Thymus (tissue), 11 donors: Measurements from ENCODE around the gene SNAPC4. TPM values are rescaled to one million over a fixed set of nuclear protein-coding genes. Genes with fewer than 3 reads are reported as not detected.

Experiments used
- DNase-seq, 9 donors: peaks; one replicate each; pipeline ENCODE4 v3.0.0-alpha.2; 2013; ENCODE audit warnings: low spot score in 9 of 9, low read depth in 6 of 9, missing footprints in 1 of 9
- H3K27ac ChIP-seq, 2 donors: one replicate each; pipeline ENCODE4 v1.5.1; 2013; ENCODE audit warnings: control low read depth in 1 of 2, low read depth in 1 of 2, low read length in 1 of 2, mild to moderate bottlenecking in 1 of 2, moderate library complexity in 1 of 2
- H3K27me3 ChIP-seq, 2 donors: one replicate each; pipeline ENCODE4 v1.5.1; 2013; ENCODE audit warnings: low read length in 1 of 2; ENCODE audit not compliant: control insufficient read depth in 2 of 2, insufficient read depth in 1 of 2
- H3K36me3 ChIP-seq, 2 donors: one replicate each; pipeline ENCODE4 v1.5.1; 2013; ENCODE audit warnings: low read length in 1 of 2, mild to moderate bottlenecking in 1 of 2, moderate library complexity in 1 of 2; ENCODE audit not compliant: control insufficient read depth in 2 of 2, insufficient read depth in 2 of 2
- H3K4me1 ChIP-seq, 2 donors: one replicate each; pipeline ENCODE4 v1.5.1; 2013; ENCODE audit warnings: low read length in 2 of 2; ENCODE audit not compliant: control insufficient read depth in 2 of 2, insufficient read depth in 2 of 2
- H3K4me3 ChIP-seq, 2 donors: one replicate each; pipeline ENCODE4 v1.5.1; 2013; ENCODE audit warnings: low read length in 2 of 2, control low read depth in 1 of 2, mild to moderate bottlenecking in 1 of 2
- H3K9me3 ChIP-seq, 2 donors: one replicate each; pipeline ENCODE4 v1.5.1; 2013; ENCODE audit warnings: low read length in 1 of 2, mild to moderate bottlenecking in 1 of 2; ENCODE audit not compliant: control insufficient read depth in 2 of 2, insufficient read depth in 1 of 2
- WGBS: extraction: QIAGEN DNeasy Blood & Tissue Kit; methylation state at CpG from one replicate; pipeline ENCODE4 v1.1.7; 2013; 5-methylcytosine and 5-hydroxymethylcytosine counted together
- polyA plus RNA-seq: library from polyadenylated mRNA; stranded (reverse); fragments of 200-250 nt; gene quantifications from one replicate; pipeline ENCODE4 v1.2.3, GENCODE V29; 2013
- total RNA-seq: library from RNA; stranded (reverse); fragments of 120-200 nt; gene quantifications from one replicate; pipeline ENCODE4 v1.2.4, GENCODE V29; 2013
- donor health status: healthy.

The SNAPC4 gene
- total and polyA plus RNA-seq, 2 donors: 2.1 to 11.3 TPM

DNA sequence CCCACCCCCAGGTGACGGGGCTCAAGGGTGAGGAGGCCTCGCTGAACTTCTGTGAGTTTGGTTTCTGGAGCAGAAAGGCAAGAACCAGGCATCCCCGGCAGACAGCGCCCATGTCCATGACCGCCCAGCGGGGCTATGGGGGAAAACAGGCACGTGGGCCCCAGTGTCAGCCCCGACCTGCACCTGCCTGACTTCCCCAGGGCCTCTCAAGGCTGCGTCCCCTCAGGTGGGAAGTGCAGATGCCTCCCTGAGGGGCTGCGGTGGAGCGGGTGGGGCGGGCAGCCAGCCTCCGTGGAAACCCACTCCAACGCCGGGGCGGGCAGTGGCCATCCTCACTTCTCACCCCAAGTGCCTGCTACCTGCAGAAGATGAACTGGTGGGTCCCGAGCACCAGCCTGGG lies 19.6 kb downstream of the SNAPC4 start:
- no peak for DNase-seq
- Histone ChIP-seq H3K4me1 (peaks cover 0 to 4% of the 10 kb centered on the region in 2 donors), H3K36me3 (peaks cover 45 to 64% of the 10 kb centered on the region in 2 donors), H3K27ac (no peak overlapping the region), H3K4me3 (no peak overlapping the region), H3K9me3 (no peaks in the 10 kb centered on the region), H3K27me3 (no peaks in the 10 kb centered on the region)
- WGBS: 97% methylated on average over 17 of the region's 17 CpGs

DNA sequence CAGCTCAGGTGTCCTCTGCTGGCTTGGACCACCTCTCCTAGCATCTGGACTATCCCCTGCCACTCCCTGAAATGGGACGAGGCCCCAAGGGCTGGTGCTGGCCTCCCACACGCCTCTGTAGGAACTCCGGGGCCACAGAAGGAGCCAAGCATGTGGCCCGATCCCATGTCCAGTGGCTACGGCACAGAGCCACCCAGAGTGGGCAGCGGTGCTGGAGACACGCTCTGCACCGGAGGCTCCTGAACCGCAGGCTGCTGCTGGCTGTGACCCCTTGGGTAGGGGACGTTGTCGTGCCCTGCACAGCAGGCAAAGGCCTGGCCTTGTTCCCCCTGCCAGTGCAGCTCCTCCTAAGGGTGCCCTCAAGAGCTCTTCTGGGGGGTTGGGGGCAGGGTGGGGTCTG lies 20.1 kb downstream of the SNAPC4 start:
- peaks cover 0 to 1% of the 10 kb centered on the region in 2 donors for H3K4me1 ChIP-seq
- no peaks in the 10 kb centered on the region for H3K27me3 ChIP-seq
- H3K27ac ChIP-seq: no peak overlapping the region
- H3K36me3 ChIP-seq: peaks cover 45 to 64% of the 10 kb centered on the region in 2 donors
- DNase-seq: no peak
- 96% methylated on average over 11 of the region's 11 CpGs for WGBS
- H3K9me3 ChIP-seq: no peaks in the 10 kb centered on the region
- no peak overlapping the region for H3K4me3 ChIP-seq

DNA sequence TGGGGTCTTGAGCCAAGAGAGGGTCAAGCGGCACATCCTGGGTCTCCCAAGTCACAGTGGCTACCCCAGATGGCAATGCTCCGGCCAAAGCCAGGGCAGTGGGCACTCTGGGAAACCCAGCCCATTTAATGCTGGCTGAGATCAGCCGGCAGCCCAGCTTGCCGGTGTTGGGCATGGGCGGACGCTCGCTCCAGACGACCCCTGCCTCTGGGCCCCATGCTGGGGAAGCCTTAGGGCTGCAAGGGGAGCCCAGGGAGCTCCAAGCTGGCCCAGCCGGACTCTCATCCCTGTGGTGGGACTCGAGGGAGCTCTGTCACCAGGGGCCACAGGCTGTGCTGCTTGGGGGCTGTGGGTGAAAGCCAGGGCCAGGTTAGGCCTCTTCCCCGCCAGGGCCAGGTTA lies 20.6 kb downstream of the SNAPC4 start:
- Histone ChIP-seq H3K27me3 (no peaks in the 10 kb centered on the region), H3K9me3 (no peaks in the 10 kb centered on the region), H3K36me3 (peaks cover 45 to 60% of the 10 kb centered on the region in 2 donors), H3K27ac (no peak overlapping the region), H3K4me3 (no peak overlapping the region), H3K4me1 (no peaks in the 10 kb centered on the region)
- 97% methylated on average over 11 of the region's 11 CpGs for WGBS
- no peak for DNase-seq

DNA sequence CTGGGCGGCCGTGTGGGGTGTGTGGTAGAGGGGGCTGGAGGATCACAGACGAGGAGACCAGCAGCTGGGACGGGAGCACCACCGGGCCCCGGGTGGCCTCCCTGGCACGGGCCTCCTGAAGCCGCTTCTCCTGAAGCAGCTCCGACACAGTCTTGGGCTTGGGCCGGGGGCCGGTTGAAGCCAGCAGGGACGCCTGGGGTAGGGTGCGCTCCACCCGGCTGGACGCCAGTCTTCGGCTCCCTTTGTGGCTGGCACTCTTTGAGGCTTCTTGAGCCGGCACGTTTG lies 21.0 kb downstream of the SNAPC4 start:
- DNase-seq: no peak
- Histone ChIP-seq H3K4me1 (no peaks in the 10 kb centered on the region), H3K27me3 (peaks cover 0 to 3% of the 10 kb centered on the region in 2 donors), H3K9me3 (no peaks in the 10 kb centered on the region), H3K27ac (no peak overlapping the region), H3K4me3 (no peak overlapping the region), H3K36me3 (peaks cover 43 to 56% of the 10 kb centered on the region in 2 donors)
- WGBS: 97% methylated on average over 18 of the region's 18 CpGs

DNA sequence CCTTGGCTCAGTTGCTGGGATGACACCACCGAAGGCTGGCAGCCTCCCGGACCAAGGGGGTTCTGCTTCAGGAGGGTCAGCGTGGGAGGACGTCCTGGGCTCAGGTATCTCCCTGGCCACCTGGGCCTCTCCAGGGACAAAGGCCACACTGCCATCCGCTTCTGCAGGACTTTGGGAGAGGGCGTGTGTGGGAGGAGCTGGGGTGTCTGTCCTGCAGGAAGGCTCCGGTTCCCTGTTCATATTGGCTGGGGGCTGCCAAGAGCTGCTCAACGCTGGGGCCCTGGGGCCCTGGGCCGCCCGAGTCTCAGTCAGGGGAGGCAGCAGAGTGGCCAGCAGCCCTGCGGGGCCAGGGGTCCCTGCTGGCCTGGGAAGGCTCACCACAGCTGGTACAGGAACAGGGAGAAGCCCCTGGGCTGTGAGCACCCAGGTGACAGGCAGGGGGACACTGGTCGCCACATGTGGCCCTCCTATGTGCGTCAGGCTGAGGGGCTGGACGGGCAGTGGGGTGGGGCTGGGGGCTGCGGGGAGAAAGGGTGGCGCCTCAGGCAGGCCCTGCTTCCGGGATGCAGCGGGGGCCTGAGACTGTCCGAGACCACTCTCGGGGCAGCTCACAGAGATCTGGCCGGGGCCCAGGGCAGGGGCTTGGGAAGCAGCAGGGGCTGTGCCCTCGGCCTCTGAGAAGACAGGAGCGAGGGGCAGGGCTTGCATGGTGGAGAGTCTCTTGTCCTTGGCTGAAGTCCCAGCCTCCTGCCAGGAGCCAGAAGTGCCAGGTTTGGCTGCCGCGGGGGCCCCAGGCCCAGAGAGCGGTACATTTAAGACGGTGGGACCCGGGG lies 21.6 kb downstream of the SNAPC4 start:
- no peak overlapping the region for H3K4me3 ChIP-seq
- H3K9me3 ChIP-seq: no peaks in the 10 kb centered on the region
- H3K36me3 ChIP-seq: peaks cover 38 to 50% of the 10 kb centered on the region in 2 donors
- no peak overlapping the region for H3K27ac ChIP-seq
- WGBS: 95% methylated on average over 28 of the region's 28 CpGs
- no peak for DNase-seq
- no peaks in the 10 kb centered on the region for H3K4me1 ChIP-seq
- H3K27me3 ChIP-seq: peaks cover 0 to 9% of the 10 kb centered on the region in 2 donors

DNA sequence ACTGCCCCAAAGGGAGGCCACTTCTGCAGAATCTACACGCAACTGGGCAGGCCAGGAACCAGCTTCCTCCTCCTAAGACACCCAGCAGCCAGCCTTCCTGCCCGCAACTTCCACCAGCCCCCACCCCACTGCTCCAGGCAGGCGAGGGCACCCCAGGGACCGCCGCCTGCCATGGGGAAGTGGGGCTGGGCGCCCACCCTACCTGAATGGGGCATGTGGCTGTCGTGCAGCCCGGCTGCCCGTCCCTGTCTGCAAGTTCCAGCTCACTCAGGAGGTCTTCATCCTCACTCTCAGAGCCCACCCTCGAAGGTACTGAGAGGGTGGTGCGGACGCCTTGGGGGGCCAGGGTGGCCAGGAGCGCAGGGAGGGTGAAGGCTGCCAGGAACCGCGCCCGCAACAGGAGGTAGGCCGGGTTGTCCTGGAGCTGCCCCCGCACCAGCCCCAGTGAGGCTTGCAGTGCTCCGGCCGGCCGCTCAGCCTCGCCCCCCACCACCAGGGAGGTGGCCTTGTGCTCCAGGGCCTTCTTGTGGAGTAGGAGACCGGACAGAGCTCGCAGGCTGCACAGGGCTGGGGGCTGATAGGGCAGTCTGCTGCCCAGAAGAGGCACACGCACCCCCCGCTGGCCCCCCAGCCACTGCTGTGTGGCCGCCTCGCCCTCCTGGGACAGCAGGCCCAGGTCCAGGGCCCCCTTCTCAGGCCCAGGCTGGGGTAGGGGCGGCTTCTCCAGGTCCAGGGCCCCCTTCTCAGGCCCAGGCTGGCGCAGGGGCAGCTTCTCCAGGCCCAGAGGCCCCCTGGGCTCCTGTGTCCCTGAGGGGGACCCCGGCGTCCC lies 22.4 kb downstream of the SNAPC4 start:
- peaks cover 0 to 7% of the 10 kb centered on the region in 2 donors for H3K4me1 ChIP-seq
- WGBS: 96% methylated on average over 32 of the region's 32 CpGs
- DNase-seq: no peak
- peaks cover 29 to 42% of the 10 kb centered on the region in 2 donors for H3K36me3 ChIP-seq
- no peaks in the 10 kb centered on the region for H3K9me3 ChIP-seq
- no peak overlapping the region for H3K27ac ChIP-seq
- no peak overlapping the region for H3K4me3 ChIP-seq
- peaks cover 0 to 17% of the 10 kb centered on the region in 2 donors for H3K27me3 ChIP-seq

DNA sequence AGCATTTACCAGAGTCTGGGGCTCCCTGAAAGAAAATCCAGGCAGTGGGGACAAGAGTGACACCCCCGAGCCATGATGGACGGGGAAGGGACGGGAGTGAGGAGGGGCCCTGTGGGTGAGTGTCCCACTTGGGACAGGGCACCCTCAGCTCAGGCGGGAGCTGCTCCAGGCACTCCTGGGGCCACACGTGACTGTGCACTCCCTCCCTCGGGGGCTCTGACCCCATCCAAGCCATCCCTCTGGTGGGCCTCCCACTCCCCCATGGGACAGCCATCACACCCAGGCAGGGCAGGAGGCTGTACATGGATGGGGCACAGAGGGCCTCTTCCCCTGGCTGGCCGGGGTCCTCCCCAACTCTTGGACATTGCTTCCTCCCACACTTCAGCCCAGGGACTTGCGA lies 23.5 kb downstream of the SNAPC4 start:
- WGBS: 94% methylated on average over 8 of the region's 8 CpGs
- Histone ChIP-seq H3K9me3 (no peaks in the 10 kb centered on the region), H3K27me3 (peaks cover 0 to 27% of the 10 kb centered on the region in 2 donors), H3K36me3 (peaks cover 22 to 31% of the 10 kb centered on the region in 2 donors), H3K4me1 (peaks cover 0 to 10% of the 10 kb centered on the region in 2 donors), H3K4me3 (no peak overlapping the region), H3K27ac (no peak overlapping the region)
- DNase-seq: no peak

DNA sequence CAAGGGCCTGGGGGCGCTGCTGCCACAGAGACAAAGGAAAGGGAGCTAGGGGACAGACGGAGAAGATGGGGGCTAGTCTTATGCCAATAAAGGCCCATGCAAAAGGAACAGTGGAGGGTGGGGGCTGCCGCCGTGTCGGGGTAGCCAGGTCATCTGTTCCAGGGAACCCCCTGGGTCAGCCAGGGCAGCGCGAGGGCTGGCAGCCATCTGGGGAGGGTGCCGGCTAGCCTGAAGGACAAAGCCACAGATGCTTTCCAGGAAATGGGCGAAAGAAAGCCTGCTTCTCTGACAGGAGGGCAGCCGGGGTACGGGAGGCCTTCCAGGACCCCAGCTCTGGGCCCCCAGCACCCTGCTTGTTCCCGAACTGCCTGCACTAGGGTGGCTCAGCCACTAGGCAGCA lies 24.9 kb downstream of the SNAPC4 start:
- peaks cover 0 to 10% of the 10 kb centered on the region in 2 donors for H3K4me1 ChIP-seq
- no peak for DNase-seq
- H3K4me3 ChIP-seq: no peak overlapping the region
- H3K27ac ChIP-seq: no peak overlapping the region
- H3K9me3 ChIP-seq: no peaks in the 10 kb centered on the region
- WGBS: 95% methylated on average over 12 of the region's 12 CpGs
- H3K36me3 ChIP-seq: peaks cover 14 to 21% of the 10 kb centered on the region in 2 donors
- peaks cover 0 to 27% of the 10 kb centered on the region in 2 donors for H3K27me3 ChIP-seq

DNA sequence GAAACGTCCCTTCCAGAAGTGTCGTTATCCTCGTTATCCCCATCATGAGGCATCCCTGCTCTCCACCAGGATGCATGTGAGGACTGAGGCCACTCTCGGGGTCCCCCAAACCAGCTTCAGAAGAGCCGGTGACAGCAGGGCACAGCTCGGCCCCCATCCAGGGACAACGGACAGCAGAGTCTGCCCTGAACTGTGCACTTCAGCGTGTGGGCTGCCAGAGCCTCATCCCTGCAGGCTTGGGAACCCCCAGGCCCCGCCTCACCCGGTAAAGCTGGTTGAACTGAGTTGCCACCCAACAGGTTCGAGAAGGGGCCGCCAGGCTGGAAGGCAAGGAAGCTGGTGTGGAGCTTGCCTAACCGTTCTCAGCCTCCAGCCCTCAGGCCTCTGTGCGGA lies 25.8 kb downstream of the SNAPC4 start:
- no peaks in the 10 kb centered on the region for H3K9me3 ChIP-seq
- H3K4me1 ChIP-seq: peaks cover 0 to 10% of the 10 kb centered on the region in 2 donors
- no peak for DNase-seq
- no peak overlapping the region for H3K4me3 ChIP-seq
- WGBS: 98% methylated on average over 14 of the region's 14 CpGs
- H3K36me3 ChIP-seq: peaks cover 5 to 12% of the 10 kb centered on the region in 2 donors
- peaks cover 0 to 27% of the 10 kb centered on the region in 2 donors for H3K27me3 ChIP-seq
- H3K27ac ChIP-seq: no peak overlapping the region
